GM18498 (cell line): ENCODE data around the gene MAD1L1.

Experiments
- ATAC-seq: cut with Tn5 transposase; IDR thresholded peaks from one replicate; pipeline ENCODE4 v1.9.1; 2021; ENCODE audit warnings: mild to moderate bottlenecking, moderate library complexity; ENCODE audit not compliant: unreplicated experiment

The MAD1L1 gene

DNA sequence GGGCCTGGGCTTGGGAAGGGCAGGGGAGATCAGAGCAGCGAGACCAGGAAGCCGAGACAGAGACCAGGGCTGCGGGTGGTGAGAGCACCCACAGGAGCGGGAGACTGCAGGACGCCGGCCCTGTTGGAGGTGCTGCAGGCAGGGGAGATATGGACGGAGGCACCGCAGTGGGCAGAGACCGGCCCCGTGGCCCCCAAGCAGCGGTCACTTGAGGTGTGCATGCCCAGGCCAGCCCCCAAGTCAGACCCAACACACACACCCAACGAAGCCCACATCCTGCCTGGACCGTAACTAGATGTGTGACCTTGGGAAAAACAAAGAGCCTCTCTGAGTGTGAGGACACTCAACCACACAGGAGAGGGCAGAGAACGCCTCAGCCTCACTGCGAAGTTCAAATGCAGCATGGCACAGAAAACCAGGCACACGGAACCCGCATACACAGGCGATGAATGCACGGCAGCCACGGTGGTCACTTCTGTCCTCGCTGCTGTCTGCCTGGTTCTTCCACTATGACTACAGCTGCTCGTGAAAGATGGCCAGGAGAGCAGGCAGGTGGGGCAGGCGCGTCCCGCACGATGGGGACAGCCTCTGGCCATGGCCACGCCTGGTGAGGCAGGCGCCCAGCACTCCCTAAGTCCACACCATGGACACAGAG lies 214.7 kb downstream of the MAD1L1 start:
- ATAC-seq = no peak

GRCh38 chr7:2017481-2017891 lies 215.3 kb downstream of the MAD1L1 start:
- no peak for ATAC-seq

GRCh38 chr7:2016761-2017480 lies 215.8 kb downstream of the MAD1L1 start:
- no peak for ATAC-seq

DNA sequence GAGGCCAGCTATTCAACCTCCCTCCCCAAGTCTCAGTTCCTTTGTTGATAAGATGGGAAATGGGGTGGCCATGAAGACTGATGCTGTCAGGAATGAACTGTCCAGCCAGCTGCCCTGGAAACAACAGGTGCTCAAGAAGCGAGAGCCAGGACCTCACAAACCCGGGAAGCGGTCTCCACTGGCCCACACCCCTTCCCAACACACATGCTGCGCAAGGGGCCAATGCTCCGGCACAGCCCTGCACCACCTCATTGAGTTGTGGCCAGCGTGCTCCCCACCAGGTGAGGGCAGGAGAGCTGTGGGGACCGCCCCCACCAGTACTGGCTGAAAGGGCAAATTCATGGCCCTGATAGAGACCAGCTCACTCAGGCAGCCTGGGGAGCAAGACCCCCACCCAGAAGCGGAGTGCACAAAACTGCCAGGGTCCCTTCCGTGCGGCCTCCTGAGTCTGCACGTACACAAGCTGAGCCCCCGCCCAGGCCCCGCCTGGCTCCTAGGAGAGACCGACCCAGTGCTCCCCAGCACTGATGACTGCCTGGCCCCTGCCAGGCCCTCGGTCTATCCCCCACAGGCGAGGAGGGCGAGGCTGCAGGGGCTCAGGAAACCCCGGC lies 216.6 kb downstream of the MAD1L1 start:
- no peak for ATAC-seq

- ATAC-seq = no peak
Measured at GRCh38 chr7:2015251-2015871, 217.4 kb downstream of the MAD1L1 start.

GRCh38 chr7:2014391-2015241 lies 218.1 kb downstream of the MAD1L1 start:
- ATAC-seq = no peak

DNA sequence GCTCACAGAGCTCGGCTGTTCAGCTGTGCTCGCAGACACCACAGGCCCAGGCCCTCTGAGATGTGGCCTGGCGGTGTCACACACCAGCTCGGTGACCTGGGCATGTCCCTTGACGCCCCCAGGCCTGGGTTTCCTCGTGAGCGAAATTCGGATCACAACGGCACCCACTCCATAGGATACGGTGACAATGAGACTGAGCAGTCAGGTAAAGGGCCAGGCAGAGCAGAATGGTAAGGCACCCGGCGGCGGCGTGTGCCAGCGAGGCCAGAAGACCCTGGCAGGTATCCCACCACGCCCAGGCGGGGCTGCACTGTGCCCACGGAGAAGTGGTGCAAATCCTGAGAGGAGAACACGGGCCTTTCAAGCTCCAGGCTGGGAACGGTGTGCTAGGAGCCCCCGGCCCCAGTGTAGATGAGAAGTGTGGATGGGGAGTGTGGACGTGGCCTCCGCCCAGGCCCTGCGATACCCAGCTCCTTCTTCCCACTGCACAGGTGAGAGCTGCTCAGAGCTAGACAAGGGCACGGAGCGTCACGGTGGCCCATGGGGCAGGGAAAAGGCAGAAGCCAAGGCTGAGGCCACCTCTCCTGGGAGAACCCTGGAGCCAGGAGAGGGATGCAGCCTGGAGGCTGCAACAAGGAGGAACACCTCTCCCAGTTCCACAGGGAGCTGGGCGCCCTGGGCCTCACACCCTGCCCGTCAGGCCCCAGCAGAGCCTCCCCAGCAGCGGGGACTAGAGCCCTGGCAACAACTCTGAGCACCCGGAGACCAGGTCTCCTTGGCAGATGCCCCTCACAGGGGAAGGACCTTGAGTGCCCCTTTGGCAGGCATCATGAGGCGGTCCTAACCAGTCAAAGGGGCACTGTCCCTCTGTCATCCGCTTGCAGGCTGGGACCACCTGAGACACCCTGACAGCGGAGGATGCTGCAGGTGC lies 219.1 kb downstream of the MAD1L1 start:
- no peak for ATAC-seq

DNA sequence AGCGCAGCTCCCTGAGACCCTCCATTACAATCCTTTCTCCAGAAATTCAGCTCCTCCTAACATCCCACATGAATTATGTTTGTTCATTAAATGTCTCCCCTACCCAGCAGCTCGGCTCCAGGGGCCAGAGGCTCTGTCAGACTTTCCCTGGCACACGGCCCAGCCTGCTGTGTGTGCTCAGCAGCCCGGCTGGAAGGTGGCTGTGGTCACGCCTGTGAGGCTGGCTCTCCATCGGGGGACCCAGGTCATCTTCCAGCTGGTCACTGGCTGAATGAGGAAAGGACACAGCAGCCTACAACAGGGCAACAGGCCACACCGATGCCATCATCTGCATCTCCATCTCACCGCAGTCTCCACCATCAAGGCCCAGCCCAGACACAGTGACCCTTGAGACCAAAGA lies 219.8 kb downstream of the MAD1L1 start:
- no peak for ATAC-seq

DNA sequence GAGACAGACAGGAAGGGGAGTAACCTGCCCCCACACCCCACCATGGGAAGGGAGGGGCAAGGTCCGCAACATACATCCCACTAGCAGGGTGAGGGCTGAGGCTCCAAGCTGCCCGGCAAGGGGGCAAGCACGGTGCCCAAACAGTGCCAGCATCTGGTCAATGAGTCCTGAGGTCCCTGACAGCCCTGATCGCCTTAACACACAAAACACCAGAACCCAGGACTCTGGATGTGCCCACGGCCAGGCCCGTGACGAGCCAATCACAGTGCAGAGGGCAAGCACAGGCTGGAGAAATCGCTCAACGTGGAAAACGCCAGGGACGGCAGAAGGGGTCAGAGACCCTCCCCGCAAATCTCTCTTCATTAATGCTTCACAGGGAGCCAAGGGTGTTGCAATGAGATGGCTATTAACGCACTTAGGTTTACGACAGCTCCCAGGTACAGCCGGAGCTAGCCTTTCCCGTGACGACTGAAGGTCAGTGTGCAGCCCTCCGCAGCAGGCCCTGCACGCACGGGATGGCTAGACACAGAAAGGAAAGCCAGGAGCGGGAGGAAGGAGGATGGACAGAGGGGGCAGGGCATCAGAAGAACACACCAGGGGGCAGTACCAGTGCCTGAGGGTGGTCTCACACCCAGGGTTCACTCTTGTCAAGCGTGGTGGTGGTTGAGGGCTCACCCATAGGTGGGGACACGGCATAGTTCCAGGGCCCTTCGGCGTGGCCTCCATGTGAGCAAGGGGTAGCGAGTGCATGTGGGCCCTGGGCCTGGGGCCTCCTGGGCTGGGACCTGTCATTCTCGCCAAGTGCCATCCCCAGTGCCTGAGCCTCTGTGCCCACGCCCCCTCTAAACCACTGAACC lies 220.5 kb downstream of the MAD1L1 start:
- no peak for ATAC-seq

GRCh38 chr7:2011266-2012043 lies 221.3 kb downstream of the MAD1L1 start:
- ATAC-seq = no peak

DNA sequence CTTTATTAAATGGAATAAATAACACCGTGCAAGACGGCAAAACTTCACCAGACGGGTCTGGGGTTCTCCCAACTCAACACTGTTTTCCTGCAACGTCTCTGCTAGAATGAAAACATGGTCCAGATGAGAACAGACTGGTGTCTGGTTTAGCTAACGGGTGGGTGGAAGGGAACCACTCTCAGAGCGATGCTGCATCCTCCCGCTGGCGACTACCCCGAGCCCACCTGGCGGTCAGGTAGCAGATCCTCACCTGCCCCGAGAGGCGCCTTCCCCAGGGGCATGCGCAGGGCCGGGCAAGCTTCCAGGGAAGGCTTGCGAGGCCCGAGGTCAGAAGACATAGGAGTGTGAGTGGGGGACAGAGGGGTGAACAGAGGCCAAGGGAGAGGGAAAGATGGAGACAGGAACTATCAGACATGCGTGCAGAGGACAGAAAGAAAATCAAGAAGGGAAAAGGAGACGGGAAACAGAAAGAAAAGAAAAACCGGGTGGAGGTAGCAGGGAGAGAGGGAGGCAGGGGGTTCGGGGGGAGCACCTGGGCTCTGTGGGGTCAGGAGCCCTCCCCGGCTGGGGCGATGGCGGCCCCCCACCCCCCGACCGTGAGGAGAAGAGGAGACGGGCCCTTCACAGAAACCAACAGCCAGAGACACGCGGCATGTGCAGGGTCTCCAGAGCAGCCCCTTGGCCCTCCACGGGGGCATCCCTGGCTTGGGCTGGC lies 222.0 kb downstream of the MAD1L1 start:
- ATAC-seq = no peak

DNA sequence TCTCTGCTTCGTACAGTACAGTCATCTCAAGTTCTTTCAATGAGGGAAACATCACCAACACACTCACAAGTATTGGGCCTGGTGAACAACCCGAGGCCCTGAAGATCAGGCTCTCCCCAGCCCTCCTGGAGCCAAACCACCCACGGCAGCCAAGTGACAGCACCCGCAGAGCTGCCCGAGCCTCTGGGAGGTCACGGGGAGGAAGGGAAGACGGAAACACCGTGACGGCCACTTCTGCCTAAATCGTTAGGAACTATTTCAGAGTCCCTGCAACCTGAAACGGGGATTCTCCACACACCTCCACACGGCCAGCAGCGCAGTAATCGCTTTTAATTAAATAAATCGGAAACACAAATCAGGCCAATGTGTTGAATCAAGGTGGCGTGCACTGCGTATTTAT lies 222.6 kb downstream of the MAD1L1 start:
- ATAC-seq = no peak

DNA sequence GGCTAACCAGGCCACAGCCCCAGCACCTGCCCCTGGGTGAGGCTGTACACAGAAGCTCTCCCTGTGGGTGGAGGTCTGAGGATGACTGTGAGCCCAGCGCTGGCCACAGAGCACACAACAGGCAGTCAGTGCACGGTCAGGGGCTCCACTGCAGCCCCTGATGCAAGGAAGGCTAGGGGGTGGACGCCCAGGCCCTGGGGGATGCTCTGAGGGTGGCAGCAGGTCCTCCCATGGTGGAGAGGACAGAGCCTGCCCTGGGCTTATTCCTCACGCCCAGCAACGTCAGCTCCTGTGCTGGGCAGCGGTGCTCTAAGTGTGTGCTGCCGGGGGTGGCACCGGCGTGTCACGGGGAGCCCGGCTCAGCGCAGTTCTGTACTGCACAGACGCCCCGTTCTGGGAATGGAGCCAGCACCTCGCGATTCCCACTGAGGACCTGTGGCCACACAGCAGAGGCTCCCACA lies 223.2 kb downstream of the MAD1L1 start:
- ATAC-seq = no peak

- no peak for ATAC-seq
Measured at GRCh38 chr7:2008936-2009540, 223.7 kb downstream of the MAD1L1 start.

DNA sequence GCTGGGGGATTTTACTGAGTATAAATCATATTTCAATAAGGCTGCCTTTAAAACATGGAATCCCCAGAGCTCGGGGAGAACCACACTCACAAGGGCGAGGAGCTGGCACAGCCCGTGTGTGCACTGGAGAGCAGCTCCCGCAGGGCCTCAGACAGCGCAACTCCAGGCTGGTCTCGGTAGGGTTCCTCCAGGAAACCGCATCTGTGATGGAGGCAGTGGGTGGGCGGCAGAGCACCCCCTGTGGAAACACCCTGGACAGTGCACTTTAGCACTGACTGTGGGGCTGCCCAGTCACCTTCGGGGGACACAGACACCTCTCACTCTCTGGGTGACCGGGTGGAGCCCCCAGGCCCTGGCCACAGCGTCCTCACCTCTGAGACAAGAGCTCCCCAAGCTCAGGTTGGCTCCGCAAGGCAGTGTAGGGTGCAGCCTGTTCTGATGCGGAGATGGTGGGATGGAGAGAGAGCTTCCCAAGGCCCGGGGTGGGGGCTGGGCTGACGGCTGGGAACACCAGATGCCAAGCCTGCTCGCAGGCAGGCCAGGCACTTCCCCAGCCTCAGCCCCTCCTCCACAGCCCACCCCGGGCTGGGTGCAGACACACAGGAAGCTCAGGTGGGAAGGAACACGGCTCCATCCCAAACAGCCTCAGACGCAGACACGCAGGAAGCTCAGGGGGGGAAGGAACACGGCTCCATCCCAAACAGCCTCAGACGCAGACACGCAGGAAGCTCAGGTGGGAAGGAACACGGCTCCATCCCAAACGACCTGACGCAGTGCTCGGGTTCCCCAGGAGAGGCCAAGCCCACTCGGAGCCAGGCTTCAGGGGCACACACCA lies 224.4 kb downstream of the MAD1L1 start:
- no peak for ATAC-seq

GRCh38 chr7:2007551-2007950 lies 225.2 kb downstream of the MAD1L1 start:
- no peak for ATAC-seq
